Stimulated activated CD4-positive, alpha-beta T cell treated with anti-CD3 and anti-CD28 coated beads, Interleukin-12 subunit alpha, Interleukin-12 subunit beta, amount 100 ng/mL, for 4 hours (primary cell): Measurements from ENCODE around the gene TMEM119.

ENCODE experiments used
- DNase-seq: peaks from one replicate; pipeline ENCODE4 v3.0.0-alpha.2; 2020

TMEM119 gene

GRCh38 chr12:108597559-108598471 is at the start of gene TMEM119:
Gene TMEM119, minus strand, starts transcription at chr12:108598084. Its CDS starts 5,701 bp downstream, at chr12:108592383.
- no peak for DNase-seq

GRCh38 chr12:108646600-108647579 is 49.0 kb upstream of the TMEM119 start:
- DNase-seq = no peak

- no peak for DNase-seq
These were observed 48.1 kb upstream of the TMEM119 start for GRCh38 chr12:108645686-108646599.

GRCh38 chr12:108644811-108645120 is 46.9 kb upstream of the TMEM119 start:
- no peak for DNase-seq

- DNase-seq = no peak
These were observed 46.3 kb upstream of the TMEM119 start for GRCh38 chr12:108643941-108644810.

GRCh38 chr12:108642899-108643654 is 45.2 kb upstream of the TMEM119 start:
- DNase-seq = no peak

- DNase-seq = no peak
These were observed 44.5 kb upstream of the TMEM119 start for GRCh38 chr12:108642269-108642870.

GRCh38 chr12:108641446-108642268 is 43.8 kb upstream of the TMEM119 start:
- no peak for DNase-seq

- no peak for DNase-seq
These were observed 43.0 kb upstream of the TMEM119 start for GRCh38 chr12:108640802-108641445.

GRCh38 chr12:108638997-108639822 is 41.3 kb upstream of the TMEM119 start:
- no peak for DNase-seq

- DNase-seq = no peak
These were observed 40.4 kb upstream of the TMEM119 start for GRCh38 chr12:108638141-108638827.

GRCh38 chr12:108637222-108637971 is 39.5 kb upstream of the TMEM119 start:
- DNase-seq = no peak

- DNase-seq = no peak
These were observed 38.3 kb upstream of the TMEM119 start for GRCh38 chr12:108635997-108636808.

- DNase-seq = no peak
These were observed 37.5 kb upstream of the TMEM119 start for GRCh38 chr12:108635201-108635996.

- no peak for DNase-seq
These were observed 36.5 kb upstream of the TMEM119 start for GRCh38 chr12:108634341-108634751.
